Measurements from ENCODE around the gene AP1G2. TPM values are rescaled to one million over a fixed set of nuclear protein-coding genes. Genes with fewer than 3 reads are reported as not detected.
"Not testable (repeated sequence)": the region's sequence is repeated elsewhere in the genome, so short reads cannot be mapped to it uniquely, and the experiment has no call there.

Gene AP1G2, protein sequence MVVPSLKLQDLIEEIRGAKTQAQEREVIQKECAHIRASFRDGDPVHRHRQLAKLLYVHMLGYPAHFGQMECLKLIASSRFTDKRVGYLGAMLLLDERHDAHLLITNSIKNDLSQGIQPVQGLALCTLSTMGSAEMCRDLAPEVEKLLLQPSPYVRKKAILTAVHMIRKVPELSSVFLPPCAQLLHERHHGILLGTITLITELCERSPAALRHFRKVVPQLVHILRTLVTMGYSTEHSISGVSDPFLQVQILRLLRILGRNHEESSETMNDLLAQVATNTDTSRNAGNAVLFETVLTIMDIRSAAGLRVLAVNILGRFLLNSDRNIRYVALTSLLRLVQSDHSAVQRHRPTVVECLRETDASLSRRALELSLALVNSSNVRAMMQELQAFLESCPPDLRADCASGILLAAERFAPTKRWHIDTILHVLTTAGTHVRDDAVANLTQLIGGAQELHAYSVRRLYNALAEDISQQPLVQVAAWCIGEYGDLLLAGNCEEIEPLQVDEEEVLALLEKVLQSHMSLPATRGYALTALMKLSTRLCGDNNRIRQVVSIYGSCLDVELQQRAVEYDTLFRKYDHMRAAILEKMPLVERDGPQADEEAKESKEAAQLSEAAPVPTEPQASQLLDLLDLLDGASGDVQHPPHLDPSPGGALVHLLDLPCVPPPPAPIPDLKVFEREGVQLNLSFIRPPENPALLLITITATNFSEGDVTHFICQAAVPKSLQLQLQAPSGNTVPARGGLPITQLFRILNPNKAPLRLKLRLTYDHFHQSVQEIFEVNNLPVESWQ
- 100 to 1,000 TPM in 2 of 4 donors, 10 to 100 TPM in 2; 56.1 to 130 (median 87.6) TPM for polyA plus RNA-seq (ENCODE audit: insufficient read length in 4 of 4)

GRCh38 chr14:23567186-23568020, at the start of gene AP1G2:
Gene AP1G2, minus strand, starts transcription at chr14:23567791. Its CDS starts 477 bp downstream, at chr14:23567314.
- DNase-seq (ENCODE audit: low read depth in 4 of 4, low spot score in 2 of 4) = no peak

DNA sequence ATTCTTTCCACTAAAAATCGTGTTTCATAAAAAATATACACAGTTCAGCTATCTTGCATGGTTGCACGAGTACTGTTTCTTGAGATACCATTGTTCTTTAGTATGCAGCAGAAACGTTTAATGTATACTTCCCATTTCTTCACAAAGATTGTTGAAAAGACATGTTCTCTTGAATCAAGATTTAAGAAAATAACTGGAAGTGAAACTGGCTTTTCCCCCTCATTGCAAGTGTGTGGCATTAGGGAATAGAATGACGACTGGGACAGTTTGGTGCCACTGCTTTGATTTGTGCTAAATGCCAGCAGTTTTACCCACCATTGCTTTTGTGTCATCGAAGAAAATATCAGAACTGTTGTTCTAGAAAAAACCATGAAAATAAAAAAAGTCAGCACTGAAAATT, 48.3 kb upstream of the AP1G2 start:
- DNase-seq (ENCODE audit: low read depth in 4 of 4, low spot score in 2 of 4) = no peak

DNA sequence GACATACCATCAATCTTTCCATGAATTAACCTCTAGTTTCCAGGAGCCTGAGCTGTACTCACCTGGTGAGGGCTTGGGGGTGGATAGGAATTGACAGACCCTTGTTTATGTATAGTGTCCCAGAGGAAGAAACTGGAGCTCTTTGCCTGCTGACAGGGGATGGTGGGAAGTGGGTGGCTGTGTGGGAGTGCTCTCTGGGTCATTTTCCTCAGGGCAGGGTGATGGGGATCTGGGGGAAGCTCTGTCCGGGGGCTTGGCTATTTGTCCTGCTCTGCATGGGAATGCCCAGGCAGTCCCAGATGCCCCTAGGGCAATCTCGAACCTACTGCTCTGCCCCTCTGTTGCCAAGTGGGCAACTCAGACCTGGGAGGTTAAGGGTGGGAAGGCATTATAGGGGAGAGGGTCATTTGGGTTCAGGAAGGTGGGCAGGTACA, 46.8 kb upstream of the AP1G2 start:
- no peak for DNase-seq (ENCODE audit: low read depth in 4 of 4, low spot score in 2 of 4)

GRCh38 chr14:23613242-23614070, 45.9 kb upstream of the AP1G2 start:
- DNase-seq (ENCODE audit: low read depth in 4 of 4, low spot score in 2 of 4) = no peak

DNA sequence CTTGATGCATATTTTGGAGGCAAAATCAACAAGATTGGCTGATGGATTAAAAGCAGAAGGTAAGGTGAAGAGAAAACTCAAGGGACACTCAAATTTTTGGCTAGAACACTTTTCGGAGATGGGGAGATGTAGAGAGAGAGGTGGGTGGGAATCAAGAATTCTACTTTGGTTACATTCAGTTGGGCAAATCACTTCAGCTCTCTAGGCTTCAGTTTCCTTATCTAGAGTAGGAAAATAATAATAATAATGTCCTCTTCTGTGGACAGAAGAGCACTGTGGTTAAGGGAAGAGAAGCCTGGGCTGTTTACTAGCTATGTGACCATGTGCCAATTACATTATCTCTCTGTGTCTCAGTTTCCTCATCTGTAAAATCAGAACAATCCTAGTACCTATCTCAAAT, 45.2 kb upstream of the AP1G2 start:
- DNase-seq (ENCODE audit: low read depth in 4 of 4, low spot score in 2 of 4) = no peak

- no peak for DNase-seq (ENCODE audit: low read depth in 4 of 4, low spot score in 2 of 4)
Observed at GRCh38 chr14:23612354-23612732, 44.8 kb upstream of the AP1G2 start.

- DNase-seq (ENCODE audit: low read depth in 4 of 4, low spot score in 2 of 4) = no peak
Observed at GRCh38 chr14:23610815-23611289, 43.3 kb upstream of the AP1G2 start.

DNA sequence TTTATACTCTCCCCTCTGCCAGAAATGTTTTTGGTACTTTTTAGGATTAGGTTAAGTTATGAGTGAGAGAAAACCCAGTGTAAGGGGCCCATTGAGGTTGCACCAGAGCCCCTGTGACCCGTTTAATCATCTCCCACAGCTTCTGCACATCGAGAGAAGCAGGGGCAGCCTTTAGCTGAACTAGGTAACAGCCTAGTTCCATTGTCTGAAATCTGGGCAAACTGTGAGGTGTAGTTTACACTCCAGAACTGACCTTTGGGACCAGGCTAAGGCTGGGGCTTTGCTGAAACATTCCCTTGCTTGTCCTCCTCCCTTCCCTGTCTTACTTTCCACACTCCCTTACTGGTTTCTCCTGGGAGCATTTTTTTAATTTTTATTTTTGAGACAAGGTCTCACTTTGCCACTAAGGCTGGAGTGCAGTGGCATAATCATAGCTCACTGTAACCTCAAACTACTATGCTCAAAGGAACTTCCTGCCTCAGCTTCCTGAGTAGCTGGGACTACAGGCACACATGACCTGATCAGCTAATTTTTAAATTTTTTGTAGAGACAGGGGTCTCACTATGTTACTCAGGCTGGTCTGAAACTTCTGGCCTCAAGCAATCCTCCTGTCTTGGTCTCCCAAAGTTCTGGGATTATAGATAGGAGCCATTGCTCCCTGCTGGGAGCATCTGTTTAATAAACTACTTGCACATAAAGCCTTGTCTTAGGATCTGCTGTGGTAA, 42.7 kb upstream of the AP1G2 start:
- no peak for DNase-seq (ENCODE audit: low read depth in 4 of 4, low spot score in 2 of 4)

- not testable (repeated sequence) for DNase-seq (ENCODE audit: low read depth in 4 of 4, low spot score in 2 of 4)
Observed at GRCh38 chr14:23609411-23610089, 42.0 kb upstream of the AP1G2 start.

- DNase-seq (ENCODE audit: low read depth in 4 of 4, low spot score in 2 of 4) = no peak
Observed at GRCh38 chr14:23609001-23609400, 41.4 kb upstream of the AP1G2 start.

- no peak for DNase-seq (ENCODE audit: low read depth in 4 of 4, low spot score in 2 of 4)
Observed at GRCh38 chr14:23608454-23608853, 40.9 kb upstream of the AP1G2 start.

- DNase-seq (ENCODE audit: low read depth in 4 of 4, low spot score in 2 of 4) = no peak
Observed at GRCh38 chr14:23605931-23606585, 38.5 kb upstream of the AP1G2 start.

- DNase-seq (ENCODE audit: low read depth in 4 of 4, low spot score in 2 of 4) = no peak
Observed at GRCh38 chr14:23604675-23605170, 37.1 kb upstream of the AP1G2 start.

DNA sequence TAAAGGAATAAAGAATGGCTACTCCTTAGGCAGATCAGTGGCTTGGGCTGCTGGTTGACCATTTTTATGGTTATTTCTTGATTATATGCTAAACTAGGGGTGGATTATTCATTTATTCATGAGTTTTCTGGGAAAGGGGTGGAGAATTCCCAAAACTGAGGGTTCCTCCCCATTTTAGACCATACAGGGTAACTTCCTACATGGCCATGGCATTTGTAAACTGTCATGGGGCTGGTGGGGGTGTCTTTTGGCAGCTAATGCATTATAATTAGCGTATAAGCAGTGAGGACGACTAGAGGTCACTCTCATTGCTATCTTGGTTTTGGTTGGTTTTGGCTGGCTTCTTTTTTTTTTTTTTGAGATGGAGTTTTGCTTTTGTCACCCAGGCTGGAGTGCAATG, 36.6 kb upstream of the AP1G2 start:
- no peak for DNase-seq (ENCODE audit: low read depth in 4 of 4, low spot score in 2 of 4)

DNA sequence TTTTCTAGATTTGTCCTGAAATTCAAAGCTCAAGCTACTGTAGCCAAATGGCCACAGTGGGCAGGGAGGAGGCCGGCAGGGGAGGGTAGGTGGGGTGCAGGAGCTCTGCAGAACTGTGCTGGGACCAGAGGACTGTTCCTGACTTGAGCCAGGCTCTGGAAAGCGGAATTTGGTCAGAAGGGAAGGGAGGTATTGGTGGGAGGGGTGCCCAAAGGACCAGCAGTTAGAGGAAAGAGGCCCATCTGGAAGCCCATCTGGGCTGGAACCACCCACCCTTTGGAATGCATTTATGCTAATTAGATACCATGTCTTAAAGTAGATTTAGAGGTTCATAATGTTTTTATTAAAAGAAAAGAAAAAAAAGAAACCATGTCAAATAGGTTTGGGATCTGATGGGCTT, 35.5 kb upstream of the AP1G2 start:
- no peak for DNase-seq (ENCODE audit: low read depth in 4 of 4, low spot score in 2 of 4)

- no peak for DNase-seq (ENCODE audit: low read depth in 4 of 4, low spot score in 2 of 4)
Observed at GRCh38 chr14:23602181-23603095, 34.8 kb upstream of the AP1G2 start.

- DNase-seq (ENCODE audit: low read depth in 4 of 4, low spot score in 2 of 4) = no peak
Observed at GRCh38 chr14:23601845-23602180, 34.2 kb upstream of the AP1G2 start.

All from left renal cortex interstitium (tissue), 4 donors.